GM18517 (cell line): ENCODE measurements around the gene SLC28A3.

Experiments used
- ATAC-seq: cut with Tn5 transposase; IDR thresholded peaks from one replicate; pipeline ENCODE4 v1.9.1; 2021; ENCODE audit warnings: mild to moderate bottlenecking, moderate library complexity; ENCODE audit not compliant: unreplicated experiment

SLC28A3 gene

GRCh38 chr9:84255696-84256095 is 84.9 kb downstream of the SLC28A3 start:
- ATAC-seq = no peak

- ATAC-seq = no peak
These were observed 85.6 kb downstream of the SLC28A3 start for GRCh38 chr9:84254972-84255371.

DNA sequence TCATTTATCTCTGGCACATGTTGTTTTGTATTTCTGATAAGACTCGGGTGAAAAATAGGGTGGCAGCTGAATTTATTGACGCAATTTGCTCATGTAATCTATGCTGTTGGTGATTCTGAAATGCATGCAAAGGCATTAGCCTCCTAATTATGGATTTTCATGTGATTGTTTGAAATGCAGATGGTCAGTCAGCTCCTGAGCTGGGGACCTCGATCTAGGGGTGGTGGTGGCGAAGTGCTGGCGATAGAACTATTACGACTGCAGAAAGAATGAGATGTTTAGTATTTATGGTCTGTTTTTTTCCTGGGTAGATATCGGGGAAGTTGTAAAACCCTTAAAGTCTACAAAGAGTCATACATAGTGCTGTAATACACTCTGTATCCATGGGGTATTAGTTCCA is 88.6 kb downstream of the SLC28A3 start:
- ATAC-seq = no peak

GRCh38 chr9:84241817-84242373 is 98.7 kb downstream of the SLC28A3 start:
- ATAC-seq = no peak

DNA sequence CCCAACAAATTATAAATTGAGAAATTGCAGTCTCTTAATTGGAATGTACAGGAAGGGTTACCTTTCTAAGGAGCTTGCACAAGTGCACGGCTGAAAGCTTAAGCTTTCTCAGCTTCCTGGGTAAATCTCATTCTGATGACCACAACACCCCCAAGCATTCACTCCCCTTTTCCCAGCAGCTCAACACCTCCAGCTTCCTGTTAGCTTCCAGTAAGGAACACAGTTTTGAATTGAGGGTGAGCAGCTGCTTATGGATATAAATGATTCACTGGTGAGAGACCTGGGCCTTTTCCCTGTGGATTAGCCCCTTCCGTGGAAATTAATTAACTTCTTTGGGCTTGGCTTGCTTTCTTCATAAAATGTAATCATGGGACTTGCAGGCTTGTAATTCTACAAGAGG is 101.2 kb downstream of the SLC28A3 start:
- ATAC-seq = no peak

DNA sequence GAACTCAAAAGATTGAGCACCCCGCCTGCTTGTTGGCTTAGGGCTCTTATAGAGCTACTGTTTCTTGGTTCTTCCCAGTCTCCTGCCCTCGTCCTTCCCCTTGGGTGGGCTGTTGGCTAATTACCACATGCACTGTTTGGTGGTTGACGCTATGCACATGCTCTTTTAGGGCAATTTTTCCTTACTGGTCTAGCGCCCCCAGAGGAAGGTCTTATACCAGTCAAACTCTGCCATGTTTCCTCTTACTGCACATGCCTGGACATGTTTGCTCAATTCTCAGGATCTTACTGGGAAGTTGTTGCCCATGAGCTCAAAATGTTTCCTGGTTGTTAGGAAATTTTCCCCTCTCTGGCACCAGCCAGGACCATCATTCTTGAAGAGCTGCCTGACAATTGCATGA is 101.9 kb downstream of the SLC28A3 start:
- ATAC-seq = no peak

GRCh38 chr9:84235511-84235910 is 105.0 kb downstream of the SLC28A3 start:
- no peak for ATAC-seq

DNA sequence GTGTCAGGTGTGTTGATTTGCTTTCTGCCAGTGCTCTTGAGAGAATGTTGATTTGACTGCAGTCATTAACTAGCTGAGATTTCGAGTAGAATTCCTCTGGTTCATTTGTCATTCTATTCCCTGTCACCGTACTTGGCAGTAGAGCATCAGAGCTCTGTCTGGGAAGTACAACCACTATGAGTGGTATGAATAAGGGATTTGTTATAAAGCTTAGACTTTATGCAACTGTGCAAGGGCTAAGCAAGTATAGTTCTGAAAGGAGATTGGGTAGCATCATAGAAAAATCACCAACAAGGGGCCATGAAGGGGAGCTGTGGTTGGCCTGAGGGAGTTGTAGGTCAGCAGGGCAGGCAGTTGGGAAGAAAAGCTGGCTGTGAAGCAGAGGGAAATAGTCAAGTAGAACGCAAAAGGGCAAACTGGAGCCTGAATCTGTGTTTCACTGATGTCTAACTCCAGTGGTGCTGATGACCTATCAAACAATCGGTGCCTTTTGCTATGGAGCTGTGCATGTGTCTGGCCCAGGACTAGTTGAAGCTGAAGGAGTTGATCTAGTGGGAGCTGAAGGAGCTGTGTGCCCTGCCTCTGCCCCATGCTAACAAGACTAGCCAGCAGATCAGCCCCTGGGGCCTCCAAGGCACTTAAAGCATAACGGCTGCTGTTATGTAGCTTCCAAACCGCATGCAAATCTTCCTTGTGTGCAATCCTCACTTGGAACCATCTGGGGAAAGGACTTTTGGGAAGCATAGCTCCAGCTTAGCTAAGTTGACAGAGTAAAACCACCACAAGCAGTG is 110.0 kb downstream of the SLC28A3 start:
- ATAC-seq = no peak

GRCh38 chr9:84229191-84229590 is 111.4 kb downstream of the SLC28A3 start:
- no peak for ATAC-seq

GRCh38 chr9:84228130-84228720 is 112.3 kb downstream of the SLC28A3 start:
- ATAC-seq = no peak

DNA sequence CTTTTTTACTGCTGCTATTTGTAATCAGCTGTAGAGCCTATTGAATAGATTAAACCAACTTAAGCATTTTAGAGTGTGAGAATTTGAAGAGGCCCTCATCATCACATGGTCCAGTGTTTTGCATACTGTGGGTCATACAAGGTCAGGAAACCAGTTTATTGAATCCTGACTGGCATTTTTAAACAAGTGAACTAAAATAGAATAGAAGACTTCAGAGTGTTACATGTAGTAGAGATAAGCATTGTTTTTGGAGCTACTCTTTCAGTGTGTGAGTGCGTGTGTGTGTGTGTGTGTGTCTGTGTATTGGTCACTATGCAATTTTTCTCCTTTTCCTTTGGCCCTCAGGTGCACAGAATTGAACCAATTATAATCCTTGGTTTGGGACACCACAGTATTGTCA is 114.4 kb downstream of the SLC28A3 start:
- no peak for ATAC-seq
